ENCODE measurements around the gene OSCP1. TPM values are rescaled to one million over a fixed set of nuclear protein-coding genes. Genes with fewer than 3 reads are reported as not detected.

OSCP1 gene
- total and polyA plus RNA-seq, 2 experiments from 2014 or later, result 2.2 to 2.6 TPM

GRCh38 chr1:36493524-36493923, 43.3 kb upstream of the OSCP1 start:
- Histone ChIP-seq H2AFZ (no peak overlapping the region), H3K79me2 (replicated peaks; ENCODE audit: insufficient read depth) (no peaks in the 10 kb centered on the region), H3K27me3 (ENCODE audit: insufficient read depth) (no peaks in the 10 kb centered on the region), H3K4me3 (no peak overlapping the region), H4K20me1 (replicated peaks; ENCODE audit: insufficient read depth) (no peaks in the 10 kb centered on the region), H3K4me2 (no peak overlapping the region), H3K27ac (ENCODE audit: low read depth) (no peak overlapping the region), H3F3A (replicated peaks; ENCODE audit: low read depth) (no peaks in the 10 kb centered on the region), H3K9me2 (ENCODE audit: insufficient read depth) (no peaks in the 10 kb centered on the region), H3K36me3 (ENCODE audit: insufficient read depth) (no peaks in the 10 kb centered on the region), H3K4me1 (ENCODE audit: insufficient read depth) (no peaks in the 10 kb centered on the region; the same call in 1 of the 2 replicates)
- H3K9me3 Mint-ChIP-seq, result no peaks in the 10 kb centered on the region; the same call in 2 of the 3 replicates
- TF ChIP-seq ZNF114 (CRISPR knock-in tag; IDR thresholded peaks at IDR 0.05), result no peak
- no peak for TF ChIP-seq STAT1 (IDR thresholded peaks at IDR 0.05; ENCODE audit: unreplicated experiment)
- no peak for TF ChIP-seq ZNF331 (CRISPR knock-in tag; IDR thresholded peaks at IDR 0.05; ENCODE audit: low read depth)
- TF ChIP-seq, protein P1, sequence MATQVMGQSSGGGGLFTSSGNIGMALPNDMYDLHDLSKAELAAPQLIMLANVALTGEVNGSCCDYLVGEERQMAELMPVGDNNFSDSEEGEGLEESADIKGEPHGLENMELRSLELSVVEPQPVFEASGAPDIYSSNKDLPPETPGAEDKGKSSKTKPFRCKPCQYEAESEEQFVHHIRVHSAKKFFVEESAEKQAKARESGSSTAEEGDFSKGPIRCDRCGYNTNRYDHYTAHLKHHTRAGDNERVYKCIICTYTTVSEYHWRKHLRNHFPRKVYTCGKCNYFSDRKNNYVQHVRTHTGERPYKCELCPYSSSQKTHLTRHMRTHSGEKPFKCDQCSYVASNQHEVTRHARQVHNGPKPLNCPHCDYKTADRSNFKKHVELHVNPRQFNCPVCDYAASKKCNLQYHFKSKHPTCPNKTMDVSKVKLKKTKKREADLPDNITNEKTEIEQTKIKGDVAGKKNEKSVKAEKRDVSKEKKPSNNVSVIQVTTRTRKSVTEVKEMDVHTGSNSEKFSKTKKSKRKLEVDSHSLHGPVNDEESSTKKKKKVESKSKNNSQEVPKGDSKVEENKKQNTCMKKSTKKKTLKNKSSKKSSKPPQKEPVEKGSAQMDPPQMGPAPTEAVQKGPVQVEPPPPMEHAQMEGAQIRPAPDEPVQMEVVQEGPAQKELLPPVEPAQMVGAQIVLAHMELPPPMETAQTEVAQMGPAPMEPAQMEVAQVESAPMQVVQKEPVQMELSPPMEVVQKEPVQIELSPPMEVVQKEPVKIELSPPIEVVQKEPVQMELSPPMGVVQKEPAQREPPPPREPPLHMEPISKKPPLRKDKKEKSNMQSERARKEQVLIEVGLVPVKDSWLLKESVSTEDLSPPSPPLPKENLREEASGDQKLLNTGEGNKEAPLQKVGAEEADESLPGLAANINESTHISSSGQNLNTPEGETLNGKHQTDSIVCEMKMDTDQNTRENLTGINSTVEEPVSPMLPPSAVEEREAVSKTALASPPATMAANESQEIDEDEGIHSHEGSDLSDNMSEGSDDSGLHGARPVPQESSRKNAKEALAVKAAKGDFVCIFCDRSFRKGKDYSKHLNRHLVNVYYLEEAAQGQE (IDR thresholded peaks at IDR 0.05; ENCODE audit: unreplicated experiment), result no peak
- TF ChIP-seq EZH2 (IDR thresholded peaks at IDR 0.05; ENCODE audit: low read depth, unreplicated experiment), result no peak
- TF ChIP-seq NANOG (IDR thresholded peaks at IDR 0.05; ENCODE audit: borderline replicate concordance), result no peak
- no peak for TF ChIP-seq ZNF462 (CRISPR knock-in tag; IDR thresholded peaks at IDR 0.05)
- no peak for TF ChIP-seq JUNB (IDR thresholded peaks at IDR 0.05; ENCODE audit: unreplicated experiment)
- TF ChIP-seq, protein P2, sequence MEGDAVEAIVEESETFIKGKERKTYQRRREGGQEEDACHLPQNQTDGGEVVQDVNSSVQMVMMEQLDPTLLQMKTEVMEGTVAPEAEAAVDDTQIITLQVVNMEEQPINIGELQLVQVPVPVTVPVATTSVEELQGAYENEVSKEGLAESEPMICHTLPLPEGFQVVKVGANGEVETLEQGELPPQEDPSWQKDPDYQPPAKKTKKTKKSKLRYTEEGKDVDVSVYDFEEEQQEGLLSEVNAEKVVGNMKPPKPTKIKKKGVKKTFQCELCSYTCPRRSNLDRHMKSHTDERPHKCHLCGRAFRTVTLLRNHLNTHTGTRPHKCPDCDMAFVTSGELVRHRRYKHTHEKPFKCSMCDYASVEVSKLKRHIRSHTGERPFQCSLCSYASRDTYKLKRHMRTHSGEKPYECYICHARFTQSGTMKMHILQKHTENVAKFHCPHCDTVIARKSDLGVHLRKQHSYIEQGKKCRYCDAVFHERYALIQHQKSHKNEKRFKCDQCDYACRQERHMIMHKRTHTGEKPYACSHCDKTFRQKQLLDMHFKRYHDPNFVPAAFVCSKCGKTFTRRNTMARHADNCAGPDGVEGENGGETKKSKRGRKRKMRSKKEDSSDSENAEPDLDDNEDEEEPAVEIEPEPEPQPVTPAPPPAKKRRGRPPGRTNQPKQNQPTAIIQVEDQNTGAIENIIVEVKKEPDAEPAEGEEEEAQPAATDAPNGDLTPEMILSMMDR (conservative IDR thresholded peaks at IDR 0.05; ENCODE audit: low read depth in 2 of 2), result no peak
- no peak for TF ChIP-seq POLR2AphosphoS5 (IDR thresholded peaks at IDR 0.05; ENCODE audit: low read depth)
- TF ChIP-seq EZH2phosphoT487 (IDR thresholded peaks at IDR 0.05; ENCODE audit: unreplicated experiment), result no peak
- TF ChIP-seq, protein P3, sequence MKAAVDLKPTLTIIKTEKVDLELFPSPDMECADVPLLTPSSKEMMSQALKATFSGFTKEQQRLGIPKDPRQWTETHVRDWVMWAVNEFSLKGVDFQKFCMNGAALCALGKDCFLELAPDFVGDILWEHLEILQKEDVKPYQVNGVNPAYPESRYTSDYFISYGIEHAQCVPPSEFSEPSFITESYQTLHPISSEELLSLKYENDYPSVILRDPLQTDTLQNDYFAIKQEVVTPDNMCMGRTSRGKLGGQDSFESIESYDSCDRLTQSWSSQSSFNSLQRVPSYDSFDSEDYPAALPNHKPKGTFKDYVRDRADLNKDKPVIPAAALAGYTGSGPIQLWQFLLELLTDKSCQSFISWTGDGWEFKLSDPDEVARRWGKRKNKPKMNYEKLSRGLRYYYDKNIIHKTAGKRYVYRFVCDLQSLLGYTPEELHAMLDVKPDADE (IDR thresholded peaks at IDR 0.05), result no peak
- no peak for DNase-seq (ENCODE audit: low spot score)
- H3K36me3 Mint-ChIP-seq (ENCODE audit: low read depth), result no peaks in the 10 kb centered on the region
- no peak overlapping the region for H3K4me3 Mint-ChIP-seq
- peaks cover 8% of the 10 kb centered on the region; the same call in 2 of the 3 replicates for H3K4me1 Mint-ChIP-seq
- H3K27ac Mint-ChIP-seq, result no peak overlapping the region
- H3K27me3 Mint-ChIP-seq (ENCODE audit: insufficient read depth, low read depth, poor library complexity), result peaks cover 14% of the 10 kb centered on the region
- ATAC-seq, result no peak
